Epithelial cell of esophagus (primary cell): Measurements from ENCODE around the gene CFAP77.
A peak's percentile ranks its signal among the peaks of the same experiment; 100 is the strongest.

Experiments
- DNase-seq: peaks from one replicate; pipeline ENCODE4 v3.0.0; 2010; ENCODE audit warnings: low read depth
- H3K4me3 ChIP-seq: 2 replicates; pipeline ENCODE4 v1.5.1; 2011; ENCODE audit warnings: mild to moderate bottlenecking, low read length, control low read depth
- CTCF ChIP-seq: IDR thresholded peaks from 2 replicates; pipeline ENCODE4 v1.5.1; 2011; ENCODE audit warnings: low read depth, mild to moderate bottlenecking, low read length, control low read depth, inconsistent platforms; ENCODE audit not compliant: insufficient read depth; ENCODE audit errors: missing control alignments

CFAP77 gene

GRCh38 chr9:132506977-132507669 lies 97.1 kb downstream of the CFAP77 start:
- no peak for TF ChIP-seq CTCF
- no peak for DNase-seq

GRCh38 chr9:132507670-132508469 lies 97.9 kb downstream of the CFAP77 start:
- H3K4me3 ChIP-seq: no peak overlapping the region
- TF ChIP-seq CTCF: peak; percentile 81
- peak; percentile 65 for DNase-seq

More at GRCh38 chr9:132506977-132507669, 97.1 kb downstream of the CFAP77 start:
- H3K4me3 ChIP-seq: no peak overlapping the region

GRCh38 chr9:132509928-132510874 lies 100.2 kb downstream of the CFAP77 start:
- TF ChIP-seq CTCF: no peak
- DNase-seq: no peak
- no peak overlapping the region for H3K4me3 ChIP-seq

- DNase-seq: no peak
- no peak overlapping the region for H3K4me3 ChIP-seq
- no peak for TF ChIP-seq CTCF
Observed at GRCh38 chr9:132511191-132511999, 101.4 kb downstream of the CFAP77 start.

GRCh38 chr9:132513416-132513815 lies 103.4 kb downstream of the CFAP77 start:
- no peak for DNase-seq
- no peak for TF ChIP-seq CTCF
- no peak overlapping the region for H3K4me3 ChIP-seq
